Esophagus squamous epithelium (tissue), 4 donors: ENCODE data around the gene YIF1A.

Source experiments
- CTCF ChIP-seq, 6 experiments: fragments of 450-650 bp in 4 of 6; fragments of 200-600 bp in 2 of 6; sonication (generic) in 2 of 6; IDR thresholded peaks; one replicate each; pipeline ENCODE4 v1.5.1; 2016 to 2019; ENCODE audit warnings: antibody characterized with exemption in 6 of 6, mild to moderate bottlenecking in 4 of 6, moderate library complexity in 4 of 6
- POLR2A ChIP-seq, 4 donors: fragments of 450-650 bp; IDR thresholded peaks; one replicate each; pipeline ENCODE4 v1.6.1; 2017; ENCODE audit warnings: antibody characterized with exemption in 4 of 4, mild to moderate bottlenecking in 4 of 4, moderate library complexity in 3 of 4

DNA sequence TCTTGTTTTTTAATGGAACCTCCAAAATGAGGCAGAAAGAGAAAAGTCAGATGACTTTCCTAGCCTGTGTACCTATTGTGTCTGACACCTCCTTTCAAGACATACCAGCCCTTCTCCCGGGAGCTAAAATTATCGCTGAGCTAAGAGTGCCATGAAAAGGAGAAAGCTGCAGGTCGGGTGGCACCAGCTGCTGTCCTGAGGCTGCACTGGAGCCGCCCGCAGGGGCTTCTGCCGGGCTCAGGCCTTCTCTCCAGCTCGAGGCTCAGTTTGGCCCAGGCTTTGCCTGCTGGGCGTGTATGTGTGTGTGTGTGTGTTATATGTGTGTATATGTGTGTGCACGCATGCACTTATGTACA lies 48.2 kb downstream of the YIF1A start:
- TF ChIP-seq CTCF (IDR thresholded peaks at IDR 0.05) (no peak), POLR2A (IDR thresholded peaks at IDR 0.05) (no peak)
